ENCODE data around the gene RPL39. TPM values are rescaled to one million over a fixed set of nuclear protein-coding genes. Genes with fewer than 3 reads are reported as not detected.

The RPL39 gene
- polyA plus RNA-seq, 1 donor from 2014 or later, result 3,126 TPM

- Histone ChIP-seq H3K9me2 (ENCODE audit: insufficient read depth, low read length) (no peaks in the 10 kb centered on the region), H3K36me3 (ENCODE audit: insufficient read depth, low read length) (no peaks in the 10 kb centered on the region), H3K79me2 (replicated peaks; ENCODE audit: insufficient read depth, low read length) (peaks cover 5% of the 10 kb centered on the region), H3K27me3 (ENCODE audit: insufficient read depth, low read depth, low read length) (no peaks in the 10 kb centered on the region), H2AFZ (ENCODE audit: low read depth, low read length) (no peak overlapping the region), H3F3A (ENCODE audit: insufficient read depth, low read length, poor library complexity, severe bottlenecking) (no peaks in the 10 kb centered on the region), H3K9ac (ENCODE audit: low read length) (no peak overlapping the region), H3K4me2 (ENCODE audit: low read length) (no peak overlapping the region), H3K9me3 (ENCODE audit: low read length) (no peaks in the 10 kb centered on the region), H3K27ac (ENCODE audit: low read length) (no peak overlapping the region), H3K4me3 (ENCODE audit: low read length) (no peak overlapping the region), H4K20me1 (ENCODE audit: insufficient read depth) (no peaks in the 10 kb centered on the region)
- no peak for TF ChIP-seq RAD21 (conservative IDR thresholded peaks at IDR 0.05)
- no peak for TF ChIP-seq EZH2 (IDR thresholded peaks at IDR 0.05; ENCODE audit: borderline replicate concordance, insufficient read depth, low read length, poor library complexity, severe bottlenecking)
- no peak for TF ChIP-seq EP300 (conservative IDR thresholded peaks at IDR 0.05; ENCODE audit: poor library complexity, severe bottlenecking)
Observed at GRCh38 chrX:119784747-119785446, 6.5 kb downstream of the RPL39 start.

- H3K9ac ChIP-seq (ENCODE audit: low read length), result no peak overlapping the region
- H4K20me1 ChIP-seq (ENCODE audit: insufficient read depth), result no peaks in the 10 kb centered on the region
- no peak overlapping the region for H2AFZ ChIP-seq (ENCODE audit: low read depth, low read length)
Observed at GRCh38 chrX:119783026-119783425, 8.4 kb downstream of the RPL39 start.

GRCh38 chrX:119778829-119779228 is 12.6 kb downstream of the RPL39 start:
- no peak overlapping the region for H3K4me3 ChIP-seq (ENCODE audit: low read length)
- H3K27me3 ChIP-seq (ENCODE audit: insufficient read depth, low read depth, low read length), result no peaks in the 10 kb centered on the region
- no peak overlapping the region for H3K9ac ChIP-seq (ENCODE audit: low read length)
- no peaks in the 10 kb centered on the region for H3K36me3 ChIP-seq (ENCODE audit: insufficient read depth, low read length)
- no peaks in the 10 kb centered on the region for H3F3A ChIP-seq (ENCODE audit: insufficient read depth, low read length, poor library complexity, severe bottlenecking)
- H3K9me2 ChIP-seq (ENCODE audit: insufficient read depth, low read length), result no peaks in the 10 kb centered on the region
- H2AFZ ChIP-seq (ENCODE audit: low read depth, low read length), result no peak overlapping the region
- H3K79me2 ChIP-seq (replicated peaks; ENCODE audit: insufficient read depth, low read length), result no peaks in the 10 kb centered on the region
- TF ChIP-seq RAD21 (conservative IDR thresholded peaks at IDR 0.05) (no peak), MXI1 (conservative IDR thresholded peaks at IDR 0.05; ENCODE audit: poor library complexity, severe bottlenecking) (no peak), POLR2AphosphoS5 (IDR thresholded peaks at IDR 0.05) (no peak), EP300 (conservative IDR thresholded peaks at IDR 0.05; ENCODE audit: poor library complexity, severe bottlenecking) (no peak), TAF1 (IDR thresholded peaks at IDR 0.05; ENCODE audit: low read depth) (no peak), EZH2 (IDR thresholded peaks at IDR 0.05; ENCODE audit: borderline replicate concordance, insufficient read depth, low read length, poor library complexity, severe bottlenecking) (no peak), SMC3 (conservative IDR thresholded peaks at IDR 0.05; ENCODE audit: poor library complexity) (no peak)
- TF ChIP-seq, protein P1, sequence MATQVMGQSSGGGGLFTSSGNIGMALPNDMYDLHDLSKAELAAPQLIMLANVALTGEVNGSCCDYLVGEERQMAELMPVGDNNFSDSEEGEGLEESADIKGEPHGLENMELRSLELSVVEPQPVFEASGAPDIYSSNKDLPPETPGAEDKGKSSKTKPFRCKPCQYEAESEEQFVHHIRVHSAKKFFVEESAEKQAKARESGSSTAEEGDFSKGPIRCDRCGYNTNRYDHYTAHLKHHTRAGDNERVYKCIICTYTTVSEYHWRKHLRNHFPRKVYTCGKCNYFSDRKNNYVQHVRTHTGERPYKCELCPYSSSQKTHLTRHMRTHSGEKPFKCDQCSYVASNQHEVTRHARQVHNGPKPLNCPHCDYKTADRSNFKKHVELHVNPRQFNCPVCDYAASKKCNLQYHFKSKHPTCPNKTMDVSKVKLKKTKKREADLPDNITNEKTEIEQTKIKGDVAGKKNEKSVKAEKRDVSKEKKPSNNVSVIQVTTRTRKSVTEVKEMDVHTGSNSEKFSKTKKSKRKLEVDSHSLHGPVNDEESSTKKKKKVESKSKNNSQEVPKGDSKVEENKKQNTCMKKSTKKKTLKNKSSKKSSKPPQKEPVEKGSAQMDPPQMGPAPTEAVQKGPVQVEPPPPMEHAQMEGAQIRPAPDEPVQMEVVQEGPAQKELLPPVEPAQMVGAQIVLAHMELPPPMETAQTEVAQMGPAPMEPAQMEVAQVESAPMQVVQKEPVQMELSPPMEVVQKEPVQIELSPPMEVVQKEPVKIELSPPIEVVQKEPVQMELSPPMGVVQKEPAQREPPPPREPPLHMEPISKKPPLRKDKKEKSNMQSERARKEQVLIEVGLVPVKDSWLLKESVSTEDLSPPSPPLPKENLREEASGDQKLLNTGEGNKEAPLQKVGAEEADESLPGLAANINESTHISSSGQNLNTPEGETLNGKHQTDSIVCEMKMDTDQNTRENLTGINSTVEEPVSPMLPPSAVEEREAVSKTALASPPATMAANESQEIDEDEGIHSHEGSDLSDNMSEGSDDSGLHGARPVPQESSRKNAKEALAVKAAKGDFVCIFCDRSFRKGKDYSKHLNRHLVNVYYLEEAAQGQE (IDR thresholded peaks at IDR 0.05; ENCODE audit: borderline replicate concordance), result no peak
- TF ChIP-seq, protein P2, sequence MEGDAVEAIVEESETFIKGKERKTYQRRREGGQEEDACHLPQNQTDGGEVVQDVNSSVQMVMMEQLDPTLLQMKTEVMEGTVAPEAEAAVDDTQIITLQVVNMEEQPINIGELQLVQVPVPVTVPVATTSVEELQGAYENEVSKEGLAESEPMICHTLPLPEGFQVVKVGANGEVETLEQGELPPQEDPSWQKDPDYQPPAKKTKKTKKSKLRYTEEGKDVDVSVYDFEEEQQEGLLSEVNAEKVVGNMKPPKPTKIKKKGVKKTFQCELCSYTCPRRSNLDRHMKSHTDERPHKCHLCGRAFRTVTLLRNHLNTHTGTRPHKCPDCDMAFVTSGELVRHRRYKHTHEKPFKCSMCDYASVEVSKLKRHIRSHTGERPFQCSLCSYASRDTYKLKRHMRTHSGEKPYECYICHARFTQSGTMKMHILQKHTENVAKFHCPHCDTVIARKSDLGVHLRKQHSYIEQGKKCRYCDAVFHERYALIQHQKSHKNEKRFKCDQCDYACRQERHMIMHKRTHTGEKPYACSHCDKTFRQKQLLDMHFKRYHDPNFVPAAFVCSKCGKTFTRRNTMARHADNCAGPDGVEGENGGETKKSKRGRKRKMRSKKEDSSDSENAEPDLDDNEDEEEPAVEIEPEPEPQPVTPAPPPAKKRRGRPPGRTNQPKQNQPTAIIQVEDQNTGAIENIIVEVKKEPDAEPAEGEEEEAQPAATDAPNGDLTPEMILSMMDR (IDR thresholded peaks at IDR 0.05; ENCODE audit: poor library complexity, severe bottlenecking), result no peak
- no peaks in the 10 kb centered on the region for H3K9me3 ChIP-seq (ENCODE audit: low read length)
- no peak overlapping the region for H3K4me2 ChIP-seq (ENCODE audit: low read length)
- H4K20me1 ChIP-seq (ENCODE audit: insufficient read depth), result no peaks in the 10 kb centered on the region
- no peak overlapping the region for H3K27ac ChIP-seq (ENCODE audit: low read length)

More at GRCh38 chrX:119783026-119783425, 8.4 kb downstream of the RPL39 start:
- no peaks in the 10 kb centered on the region for H3K79me2 ChIP-seq (replicated peaks; ENCODE audit: insufficient read depth, low read length)
- no peak overlapping the region for H3K4me2 ChIP-seq (ENCODE audit: low read length)
- no peak overlapping the region for H3K4me3 ChIP-seq (ENCODE audit: low read length)
- H3K9me2 ChIP-seq (ENCODE audit: insufficient read depth, low read length), result no peaks in the 10 kb centered on the region
- no peaks in the 10 kb centered on the region for H3F3A ChIP-seq (ENCODE audit: insufficient read depth, low read length, poor library complexity, severe bottlenecking)
- no peaks in the 10 kb centered on the region for H3K27me3 ChIP-seq (ENCODE audit: insufficient read depth, low read depth, low read length)
- no peak overlapping the region for H3K27ac ChIP-seq (ENCODE audit: low read length)
- H3K9me3 ChIP-seq (ENCODE audit: low read length), result no peaks in the 10 kb centered on the region
- H3K36me3 ChIP-seq (ENCODE audit: insufficient read depth, low read length), result no peaks in the 10 kb centered on the region
- TF ChIP-seq SMC3 (conservative IDR thresholded peaks at IDR 0.05; ENCODE audit: poor library complexity) (no peak), MXI1 (conservative IDR thresholded peaks at IDR 0.05; ENCODE audit: poor library complexity, severe bottlenecking) (no peak), EZH2 (IDR thresholded peaks at IDR 0.05; ENCODE audit: borderline replicate concordance, insufficient read depth, low read length, poor library complexity, severe bottlenecking) (no peak), POLR2AphosphoS5 (IDR thresholded peaks at IDR 0.05) (no peak), RAD21 (conservative IDR thresholded peaks at IDR 0.05) (no peak), TAF1 (IDR thresholded peaks at IDR 0.05; ENCODE audit: low read depth) (no peak)
- TF ChIP-seq, protein P1 (IDR thresholded peaks at IDR 0.05; ENCODE audit: borderline replicate concordance), result no peak

Measured in neural cell (in vitro differentiated cells).